CD8-positive, alpha-beta memory T cell (primary cell): ENCODE results near the gene ZMYM2. TPM values are rescaled to one million over a fixed set of nuclear protein-coding genes. Genes with fewer than 3 reads are reported as not detected.
"Not testable (repeated sequence)": the region's sequence is repeated elsewhere in the genome, so short reads cannot be mapped to it uniquely, and the experiment has no call there.

Experiments
- CTCF ChIA-PET: fragments of 350-600 bp; sonication (Branson Sonifier 250); formaldehyde crosslinking; loops from one replicate; lab custom pipeline; 2021; ENCODE audit warnings: antibody characterized with exemption; lab: Charles Lee
- POLR2A ChIA-PET: fragments of 350-600 bp; sonication (Branson Sonifier 250); formaldehyde crosslinking; loops from one replicate; lab custom pipeline; 2021; ENCODE audit warnings: antibody characterized with exemption; lab: Charles Lee
- DNase-seq, 5 donors: peaks; one replicate each; pipeline versions ENCODE4 v3.0.0 to v3.0.0-alpha.2; 2020 to 2022; ENCODE audit warnings: mixed read lengths in 1 of 5
- H3K27ac ChIP-seq: one replicate; pipeline ENCODE4 v1.7.0; 2013; ENCODE audit warnings: low read depth, mild to moderate bottlenecking, low read length, moderate library complexity
- H3K27me3 ChIP-seq: 2 replicates; pipeline ENCODE4 v1.7.0; 2013; ENCODE audit warnings: low read length, mild to moderate bottlenecking; ENCODE audit not compliant: insufficient read depth, poor library complexity, severe bottlenecking
- H3K36me3 ChIP-seq: 2 replicates; pipeline ENCODE4 v1.7.0; 2013; ENCODE audit warnings: mild to moderate bottlenecking, low read length, moderate library complexity; ENCODE audit not compliant: insufficient read depth
- H3K4me1 ChIP-seq: 2 replicates; pipeline ENCODE4 v1.7.0; 2013; ENCODE audit warnings: mild to moderate bottlenecking, low read length, moderate library complexity; ENCODE audit not compliant: insufficient read depth
- H3K4me3 ChIP-seq: 2 replicates; pipeline ENCODE4 v1.7.0; 2013; ENCODE audit warnings: mild to moderate bottlenecking, low read length
- H3K9me3 ChIP-seq: 2 replicates; pipeline ENCODE4 v1.7.0; 2013; ENCODE audit warnings: mild to moderate bottlenecking, low read length
- H3K27ac Mint-ChIP-seq, 8 donors: one replicate each; pipeline ENCODE4 v1.8.0; 2020 to 2021; ENCODE audit warnings: mixed read lengths in 8 of 8, mild to moderate bottlenecking in 6 of 8, inconsistent platforms in 3 of 8, moderate library complexity in 3 of 8
- H3K27me3 Mint-ChIP-seq, 2 donors: one replicate each; pipeline ENCODE4 v1.8.0; 2020 to 2021; ENCODE audit warnings: mixed read lengths in 2 of 2, mild to moderate bottlenecking in 1 of 2, moderate library complexity in 1 of 2
- H3K36me3 Mint-ChIP-seq, 3 donors: one replicate each; pipeline ENCODE4 v1.8.0; 2020 to 2021; ENCODE audit warnings: mixed read lengths in 3 of 3, inconsistent platforms in 1 of 3, mild to moderate bottlenecking in 1 of 3
- H3K4me1 Mint-ChIP-seq, 3 donors: one replicate each; pipeline ENCODE4 v1.8.0; 2020 to 2021; ENCODE audit warnings: mixed read lengths in 3 of 3, inconsistent platforms in 1 of 3, mild to moderate bottlenecking in 1 of 3
- H3K4me3 Mint-ChIP-seq, 7 donors: one replicate each; pipeline ENCODE4 v1.8.0; 2020 to 2021; ENCODE audit warnings: mixed read lengths in 7 of 7, mild to moderate bottlenecking in 6 of 7, moderate library complexity in 4 of 7, inconsistent platforms in 2 of 7
- H3K9me3 Mint-ChIP-seq, 5 donors: one replicate each; pipeline ENCODE4 v1.8.0; 2020 to 2022; ENCODE audit warnings: mixed read lengths in 5 of 5, mild to moderate bottlenecking in 3 of 5, moderate library complexity in 2 of 5, inconsistent platforms in 1 of 5
- polyA plus RNA-seq: library from polyadenylated mRNA; unstranded; fragments of 300-500 nt; fragmentation: Illumina TruSeq; gene quantifications from one replicate; pipeline ENCODE4 v1.2.3, GENCODE V29; 2021
- total RNA-seq, 2 experiments: library from RNA; stranded (reverse); gene quantifications; one replicate each; pipeline ENCODE4 v1.2.3, GENCODE V29; 2021

The ZMYM2 gene
- total and polyA plus RNA-seq, 3 experiments from 2014 or later: 13.2 to 42.1 (median 41.4) TPM

DNA sequence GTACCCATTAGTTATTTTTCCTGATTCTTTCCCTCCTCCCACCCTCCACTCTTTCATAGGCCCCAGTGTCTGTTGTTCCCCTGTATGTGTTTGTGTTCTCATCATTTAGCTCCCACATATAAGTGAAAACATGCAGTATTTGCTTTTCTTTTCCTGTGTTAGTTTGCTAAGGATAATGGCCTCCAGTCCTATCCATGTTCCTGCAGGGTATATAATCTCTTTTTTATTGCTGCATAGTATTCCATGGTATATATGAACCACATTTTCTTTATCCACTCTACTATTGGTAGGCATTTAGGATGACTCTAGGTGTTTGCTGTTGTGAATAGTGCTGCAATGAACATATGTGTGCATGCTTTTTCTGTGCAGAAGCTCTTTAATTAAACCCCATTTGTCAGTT is 79.4 kb downstream of the ZMYM2 start:
- H3K27me3 Mint-ChIP-seq: no peaks in the 10 kb centered on the region
- Histone ChIP-seq H3K4me1 (no peaks in the 10 kb centered on the region), H3K27me3 (no peaks in the 10 kb centered on the region), H3K4me3 (no peak overlapping the region), H3K36me3 (peaks cover 29% of the 10 kb centered on the region), H3K27ac (no peak overlapping the region), H3K9me3 (no peaks in the 10 kb centered on the region)
- H3K4me3 Mint-ChIP-seq: no peak overlapping the region
- no peak for DNase-seq
- H3K4me1 Mint-ChIP-seq: peaks cover 48 to 85% (median 72%) of the 10 kb centered on the region in 3 donors
- ChIA-PET POLR2A (no interaction called here), CTCF (no interaction called here)
- H3K27ac Mint-ChIP-seq: peak overlapping the region in 1 of 8 donors; percentile 34
- H3K9me3 Mint-ChIP-seq: peaks cover 0 to 3% (median 0%) of the 10 kb centered on the region in 5 donors
- peaks cover 52 to 95% (median 56%) of the 10 kb centered on the region in 3 donors for H3K36me3 Mint-ChIP-seq

DNA sequence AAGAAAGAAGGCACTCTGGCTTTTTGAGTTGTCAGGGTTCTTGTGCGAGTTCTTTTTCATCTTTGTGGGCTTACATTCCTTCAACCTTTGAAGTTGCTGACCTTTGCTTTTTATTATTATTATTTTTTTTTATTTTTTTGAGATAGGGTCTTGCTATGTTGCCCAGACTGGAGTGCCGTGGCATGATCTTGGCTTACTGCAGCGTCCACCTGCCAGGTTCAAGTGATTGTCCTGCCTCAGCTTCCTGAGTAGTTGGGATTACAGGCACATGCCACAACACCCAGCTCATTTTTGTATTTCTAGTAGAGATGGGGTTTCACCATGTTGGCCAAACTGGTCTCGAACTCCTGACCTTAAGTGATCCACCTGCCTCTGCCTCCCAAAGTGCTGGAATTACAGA is 84.1 kb downstream of the ZMYM2 start:
- H3K4me3 ChIP-seq, H3K9me3 Mint-ChIP-seq, CTCF ChIA-PET, H3K27me3 Mint-ChIP-seq, DNase-seq, POLR2A ChIA-PET, H3K27me3 ChIP-seq, H3K27ac ChIP-seq, H3K9me3 ChIP-seq, H3K4me3 Mint-ChIP-seq, H3K4me1 ChIP-seq: not testable (repeated sequence)
- peaks cover 46 to 67% (median 57%) of the 10 kb centered on the region in 3 donors for H3K4me1 Mint-ChIP-seq
- H3K36me3 ChIP-seq: peaks cover 25% of the 10 kb centered on the region
- peaks cover 36 to 82% (median 45%) of the 10 kb centered on the region in 3 donors for H3K36me3 Mint-ChIP-seq
- peak overlapping the region in 1 of 8 donors; percentile 3 for H3K27ac Mint-ChIP-seq

DNA sequence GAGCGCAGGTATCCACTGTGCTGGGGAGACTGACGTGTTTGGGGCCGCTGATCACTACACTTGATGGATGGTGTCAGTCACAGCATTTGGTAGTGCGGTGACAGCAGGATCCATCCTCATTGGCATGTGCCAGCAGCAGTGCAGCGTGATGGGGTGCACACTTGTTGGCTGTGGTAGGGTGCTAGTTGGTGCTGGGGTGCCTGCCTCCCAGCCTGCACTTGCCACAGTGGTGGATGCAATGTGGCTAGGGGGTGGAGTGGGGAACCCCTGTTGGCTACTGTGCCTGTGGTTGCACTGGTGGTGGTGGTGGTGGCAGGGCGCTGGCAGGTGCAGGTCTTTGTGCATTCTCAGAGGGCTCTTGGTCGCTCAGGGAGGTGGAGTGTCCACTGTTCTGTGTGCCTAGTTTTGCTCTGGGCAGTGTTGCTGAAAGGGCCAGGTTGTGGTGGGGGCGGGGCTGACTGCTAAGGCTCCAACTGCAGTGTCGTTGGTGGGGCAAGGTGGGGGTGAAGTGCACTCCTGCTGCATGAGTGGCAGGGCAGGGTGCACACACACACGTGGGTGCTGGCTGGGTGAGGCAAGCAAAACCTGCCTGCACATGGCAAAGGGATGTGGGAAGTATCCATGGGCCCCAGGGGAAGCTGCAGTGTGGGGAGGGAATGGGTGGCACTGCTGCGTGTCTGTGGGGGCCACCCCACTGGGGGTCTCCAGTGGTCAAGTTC is 84.8 kb downstream of the ZMYM2 start:
- no peaks in the 10 kb centered on the region for H3K9me3 Mint-ChIP-seq
- H3K27ac ChIP-seq: no peak overlapping the region
- no peaks in the 10 kb centered on the region for H3K9me3 ChIP-seq
- no peaks in the 10 kb centered on the region for H3K27me3 ChIP-seq
- peak overlapping the region in 1 of 7 donors; percentile 22 for H3K4me3 Mint-ChIP-seq
- H3K4me1 ChIP-seq: peaks cover 2% of the 10 kb centered on the region
- POLR2A ChIA-PET: no interaction called here
- H3K36me3 Mint-ChIP-seq: peaks cover 30 to 76% (median 38%) of the 10 kb centered on the region in 3 donors
- no peak overlapping the region for H3K4me3 ChIP-seq
- no peak for DNase-seq
- peaks cover 17% of the 10 kb centered on the region for H3K36me3 ChIP-seq
- H3K27ac Mint-ChIP-seq: no peak overlapping the region
- CTCF ChIA-PET: interaction anchor here (0.9 kb wide), 1 partner anchor 9 kb away, joined by 3 read pairs; no protein-coding TSS in a partner anchor
- peaks cover 45 to 63% (median 53%) of the 10 kb centered on the region in 3 donors for H3K4me1 Mint-ChIP-seq
- no peaks in the 10 kb centered on the region for H3K27me3 Mint-ChIP-seq

DNA sequence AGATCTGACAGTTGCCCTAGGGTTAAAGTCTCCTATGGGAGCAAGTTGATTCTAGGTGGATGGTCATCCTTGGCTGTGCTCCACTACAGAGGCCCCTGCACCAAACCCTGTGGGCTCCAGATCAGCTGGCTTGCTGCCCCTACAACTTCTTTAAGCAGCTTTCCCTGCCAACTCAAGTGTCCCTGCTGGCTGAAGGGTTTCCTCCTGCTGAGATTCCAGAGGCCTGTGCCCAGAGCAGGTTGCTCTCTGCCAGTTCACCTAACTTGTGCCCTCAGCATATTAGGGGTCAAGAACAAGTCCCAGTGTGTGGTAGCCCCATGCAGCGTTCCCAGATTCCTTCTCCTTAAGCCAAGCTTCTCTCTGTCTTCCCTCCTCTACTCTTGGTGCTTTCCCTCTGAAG is 85.6 kb downstream of the ZMYM2 start:
- no peaks in the 10 kb centered on the region for H3K27me3 Mint-ChIP-seq
- H3K4me1 Mint-ChIP-seq: peaks cover 44 to 63% (median 53%) of the 10 kb centered on the region in 3 donors
- no peak for DNase-seq
- peak overlapping the region in 1 of 8 donors; percentile 64 for H3K27ac Mint-ChIP-seq
- Histone ChIP-seq H3K36me3 (peaks cover 15% of the 10 kb centered on the region), H3K4me1 (peaks cover 9% of the 10 kb centered on the region), H3K9me3 (no peaks in the 10 kb centered on the region), H3K27ac (no peak overlapping the region), H3K4me3 (no peak overlapping the region), H3K27me3 (no peaks in the 10 kb centered on the region)
- peaks cover 23 to 74% (median 31%) of the 10 kb centered on the region in 3 donors for H3K36me3 Mint-ChIP-seq
- H3K9me3 Mint-ChIP-seq: no peaks in the 10 kb centered on the region
- no peak overlapping the region for H3K4me3 Mint-ChIP-seq
- ChIA-PET CTCF (interaction anchor here (0.9 kb wide), 1 partner anchor 10 kb away, joined by 3 read pairs; no protein-coding TSS in a partner anchor), POLR2A (no interaction called here)

DNA sequence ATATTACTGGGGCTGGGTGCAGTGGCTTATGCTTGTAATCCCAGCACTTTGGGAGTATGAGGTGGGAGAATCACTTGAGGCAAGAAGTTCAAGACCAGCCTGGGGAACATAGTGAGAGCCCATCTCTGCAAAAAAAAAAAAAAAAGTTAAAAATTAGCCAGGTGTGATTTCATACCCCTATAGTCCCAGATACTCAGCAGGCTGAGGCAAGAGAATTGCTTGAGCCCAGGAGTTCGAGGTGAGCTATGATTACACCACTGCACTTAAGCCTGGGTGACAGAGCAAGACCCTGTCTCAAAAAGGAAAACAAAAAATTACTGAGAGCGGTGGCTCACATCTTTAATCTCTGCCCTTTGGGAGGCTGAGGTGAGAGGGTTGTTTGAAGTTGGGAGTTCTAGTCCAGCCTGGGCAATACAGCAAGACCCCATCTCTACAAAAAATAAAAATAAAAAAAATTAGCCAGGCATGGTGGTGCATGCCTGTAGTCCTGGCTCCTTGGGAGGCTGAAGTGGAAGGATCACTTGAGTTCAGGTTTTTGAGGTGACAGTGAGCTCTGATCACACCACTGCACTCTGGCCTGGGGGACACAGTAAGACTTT is 87.5 kb downstream of the ZMYM2 start:
- peak overlapping the region in 1 of 8 donors; percentile 35 for H3K27ac Mint-ChIP-seq
- CTCF ChIA-PET: no interaction called here

DNA sequence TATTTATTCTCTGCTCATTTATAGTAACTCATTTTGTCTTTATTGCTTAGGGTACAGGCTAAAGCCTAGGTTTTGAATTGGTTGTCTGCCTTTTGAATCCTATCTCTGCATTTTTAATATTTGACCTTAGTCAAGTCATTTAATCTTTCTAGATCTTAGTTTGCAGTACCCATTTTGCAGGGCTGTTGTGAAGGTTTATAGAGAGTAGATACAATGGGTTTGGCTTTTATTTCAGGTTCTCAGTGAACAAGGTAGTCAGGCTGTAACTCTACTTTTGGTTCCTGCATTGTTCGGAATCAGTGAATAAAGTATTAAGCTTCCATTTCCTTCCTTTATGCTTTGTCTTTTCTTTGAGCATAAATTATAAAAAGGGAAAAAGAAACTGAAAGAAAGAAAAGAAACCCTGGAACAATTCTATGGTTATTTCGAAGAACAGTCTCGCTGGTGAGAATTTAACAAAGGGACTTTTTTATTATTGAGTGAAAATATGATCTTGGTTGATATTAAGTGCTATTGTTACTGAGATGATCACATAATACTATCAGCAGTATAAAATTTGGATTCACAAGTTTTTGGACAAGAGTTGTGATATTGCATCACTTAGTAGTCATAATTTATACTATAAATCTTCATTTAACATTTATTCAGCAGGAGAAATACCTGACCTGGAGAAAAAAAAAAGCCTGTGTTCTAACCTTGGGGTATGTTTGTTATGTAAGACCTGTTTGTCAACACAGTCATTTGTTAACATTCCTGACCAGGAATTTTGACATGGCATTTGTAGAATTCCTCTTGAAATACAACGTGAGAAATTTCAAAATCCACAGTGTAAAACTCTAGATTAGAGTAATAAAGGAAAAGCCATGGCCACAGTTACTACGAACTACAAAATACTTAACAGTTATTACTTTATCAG is 91.3 kb downstream of the ZMYM2 start:
- H3K9me3 Mint-ChIP-seq: no peaks in the 10 kb centered on the region
- Histone ChIP-seq H3K36me3 (peaks cover 13% of the 10 kb centered on the region), H3K4me3 (no peak overlapping the region), H3K9me3 (no peaks in the 10 kb centered on the region), H3K4me1 (peaks cover 13% of the 10 kb centered on the region), H3K27me3 (no peaks in the 10 kb centered on the region), H3K27ac (no peak overlapping the region)
- DNase-seq: no peak
- peak overlapping the region; percentile 5 to 69 (median 38) for H3K4me3 Mint-ChIP-seq
- H3K27me3 Mint-ChIP-seq: no peaks in the 10 kb centered on the region
- POLR2A ChIA-PET: no interaction called here
- CTCF ChIA-PET: interaction anchor here (0.6 kb wide), 1 partner anchor 99 kb away, joined by 4 read pairs; no protein-coding TSS in a partner anchor
- peaks cover 22 to 39% (median 35%) of the 10 kb centered on the region in 3 donors for H3K4me1 Mint-ChIP-seq
- peaks cover 7 to 61% (median 14%) of the 10 kb centered on the region in 3 donors for H3K36me3 Mint-ChIP-seq
- peak overlapping the region in 7 of 8 donors; percentile 26 to 91 (median 55) for H3K27ac Mint-ChIP-seq

More for the DNA sequence above, 87.5 kb downstream of the ZMYM2 start:
- peaks cover 10 to 64% (median 13%) of the 10 kb centered on the region in 3 donors for H3K36me3 Mint-ChIP-seq
- H3K9me3 Mint-ChIP-seq: no peaks in the 10 kb centered on the region
- POLR2A ChIA-PET: no interaction called here
- Histone ChIP-seq H3K27me3 (no peaks in the 10 kb centered on the region), H3K4me1 (peaks cover 13% of the 10 kb centered on the region), H3K9me3 (no peaks in the 10 kb centered on the region), H3K4me3 (no peak overlapping the region), H3K36me3 (peaks cover 15% of the 10 kb centered on the region), H3K27ac (no peak overlapping the region)
- no peak for DNase-seq
- no peak overlapping the region for H3K4me3 Mint-ChIP-seq
- peaks cover 39 to 55% (median 47%) of the 10 kb centered on the region in 3 donors for H3K4me1 Mint-ChIP-seq
- no peaks in the 10 kb centered on the region for H3K27me3 Mint-ChIP-seq

DNA sequence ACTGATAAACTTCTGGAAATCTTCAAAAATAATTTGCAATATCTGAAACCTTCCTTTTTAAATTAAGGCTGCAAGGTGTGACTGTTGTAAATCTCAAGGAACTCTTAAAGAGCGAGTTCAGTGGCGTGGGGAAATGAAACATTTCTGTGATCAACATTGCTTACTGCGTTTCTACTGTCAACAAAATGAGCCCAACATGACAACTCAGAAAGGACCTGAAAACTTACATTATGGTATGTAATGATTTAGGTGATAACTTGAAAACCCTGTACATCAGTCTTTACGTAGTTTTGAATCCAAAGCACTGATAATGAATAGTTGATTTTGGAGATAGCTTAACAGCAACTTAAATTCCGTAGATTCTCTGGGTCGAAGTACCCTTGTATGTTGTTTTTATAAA is 92.8 kb downstream of the ZMYM2 start:
- H3K4me1 ChIP-seq: peaks cover 13% of the 10 kb centered on the region
- no peak for DNase-seq
- CTCF ChIA-PET: no interaction called here
- peaks cover 15% of the 10 kb centered on the region for H3K36me3 ChIP-seq
- POLR2A ChIA-PET: no interaction called here
- H3K4me3 ChIP-seq: no peak overlapping the region
- peak overlapping the region in 1 of 8 donors; percentile 67 for H3K27ac Mint-ChIP-seq
- no peaks in the 10 kb centered on the region for H3K9me3 ChIP-seq
- no peaks in the 10 kb centered on the region for H3K9me3 Mint-ChIP-seq
- no peak overlapping the region for H3K4me3 Mint-ChIP-seq
- no peaks in the 10 kb centered on the region for H3K27me3 Mint-ChIP-seq
- peaks cover 26 to 44% (median 41%) of the 10 kb centered on the region in 3 donors for H3K4me1 Mint-ChIP-seq
- H3K27ac ChIP-seq: no peak overlapping the region
- peaks cover 7 to 65% (median 20%) of the 10 kb centered on the region in 3 donors for H3K36me3 Mint-ChIP-seq
- H3K27me3 ChIP-seq: no peaks in the 10 kb centered on the region
